ENCODE measurements around the gene PDE11A. TPM values are rescaled to one million over a fixed set of nuclear protein-coding genes. Genes with fewer than 3 reads are reported as not detected.

Gene PDE11A
- total and polyA plus RNA-seq, 2 of the 8 experiments (the other 6 are each of a cell fraction or from before 2014, with no cell fraction given) = 0.19 to 0.23 TPM

GRCh38 chr2:177603181-177603580, 469.4 kb downstream of the PDE11A start (continued):
- TF ChIP-seq BACH1 (IDR thresholded peaks at IDR 0.05; ENCODE audit: low read length) = no peak
- no peak for TF ChIP-seq YY1 (IDR thresholded peaks at IDR 0.05; ENCODE audit: low read depth, low read length)

Data from H1 (cell line).